GM12878 (cell line): ENCODE results near the gene PPP4R3B. TPM values are rescaled to one million over a fixed set of nuclear protein-coding genes. Genes with fewer than 3 reads are reported as not detected.

Source experiments
- ATAC-seq: fragments of 200-7000 bp; cut with Tn5 transposase; 3 replicates; pipeline ENCODE4 v1.9.1; 2020; ENCODE audit warnings: mild to moderate bottlenecking, moderate library complexity
- BruUV-seq: library from RNA; stranded (reverse); fragments of 400-500 nt; replicated peaks from 2 replicates; lab custom pipeline; 2021; lab: Mats Ljungman, UMichigan
- CTCF ChIA-PET: fragments of 300-600 bp; sonication (Branson Sonifier 250); formaldehyde crosslinking; extraction: SDS; loops from one replicate; lab custom pipeline; 2021; ENCODE audit warnings: inconsistent platforms; lab: Yijun Ruan, JAX
- POLR2A ChIA-PET: fragments of 350-600 bp; formaldehyde crosslinking; extraction: SDS; loops from one replicate; lab custom pipeline; 2021; ENCODE audit warnings: inconsistent platforms; lab: Charles Lee
- RAD21 ChIA-PET: fragments of 300-600 bp; sonication (Branson Sonifier 250); formaldehyde crosslinking; loops from one replicate; lab custom pipeline; 2023; ENCODE audit warnings: antibody characterized with exemption; ENCODE audit not compliant: unreplicated experiment; lab: Charles Lee
- SMC1A ChIA-PET: fragments of 300-600 bp; sonication (Branson Sonifier 250); formaldehyde crosslinking; loops from one replicate; lab custom pipeline; 2023; ENCODE audit not compliant: unreplicated experiment, uncharacterized antibody; lab: Charles Lee
- DNase-seq: peaks from one replicate; pipeline ENCODE4 v3.0.0-alpha.2; 2011; ENCODE audit warnings: low read depth, low spot score
- FAIRE-seq: peaks from 3 replicates; lab custom pipeline; 2011; peaks lifted over from hg19 to GRCh38; lab: Jason Lieb, UNC
- H2AFZ ChIP-seq: 2 replicates; pipeline ENCODE4 v1.6.0; 2011; ENCODE audit warnings: low read depth, low read length, control low read depth; ENCODE audit not compliant: control insufficient read depth
- H3K27ac ChIP-seq: 2 replicates; pipeline ENCODE4 v1.5.1; 2011; ENCODE audit warnings: control low read depth; ENCODE audit not compliant: control insufficient read depth, insufficient read depth
- H3K27me3 ChIP-seq, 2 experiments: replicated peaks in 1 of 2; 2 replicates each; pipeline versions ENCODE4 v1.6.0 to v1.6.1; 2011; ENCODE audit warnings: low read length in 1 of 2; ENCODE audit not compliant: control insufficient read depth in 2 of 2, insufficient read depth in 2 of 2
- H3K36me3 ChIP-seq, 2 experiments: 2 replicates each; pipeline ENCODE4 v1.5.1; 2011; ENCODE audit warnings: low read length in 1 of 2; ENCODE audit not compliant: control insufficient read depth in 2 of 2, insufficient read depth in 2 of 2
- H3K4me1 ChIP-seq: 2 replicates; pipeline ENCODE4 v1.6.1; 2011; ENCODE audit warnings: mild to moderate bottlenecking, low read length, moderate library complexity, mixed read lengths; ENCODE audit not compliant: control insufficient read depth, insufficient read depth
- H3K4me2 ChIP-seq: 2 replicates; pipeline ENCODE4 v1.6.0; 2011; ENCODE audit warnings: control low read depth; ENCODE audit not compliant: control insufficient read depth, insufficient read depth
- H3K4me3 ChIP-seq: fragments of 200-600 bp; sonication (generic); 2 replicates; pipeline ENCODE4 v1.5.1; 2016
- H3K79me2 ChIP-seq: 2 replicates; pipeline ENCODE4 v1.6.0; 2011; ENCODE audit warnings: low read length; ENCODE audit not compliant: control insufficient read depth, insufficient read depth
- H3K9ac ChIP-seq: 2 replicates; pipeline ENCODE4 v1.8.0; 2011; ENCODE audit warnings: low read length, control low read depth, mixed read lengths; ENCODE audit not compliant: control insufficient read depth, insufficient read depth
- H3K9me3 ChIP-seq: replicated peaks from 3 replicates; pipeline ENCODE4 v1.5.1; 2011; ENCODE audit warnings: mild to moderate bottlenecking, low read length; ENCODE audit not compliant: control insufficient read depth, insufficient read depth
- H4K20me1 ChIP-seq: 2 replicates; pipeline ENCODE4 v1.6.0; 2011; ENCODE audit not compliant: control insufficient read depth, insufficient read depth
- ASH2L ChIP-seq: fragments of 300-600, 200-600 bp; sonication (generic); IDR thresholded peaks from 2 replicates; pipeline ENCODE4 v1.6.1; 2017; ENCODE audit warnings: low read depth, mild to moderate bottlenecking, borderline replicate concordance
- BRCA1 ChIP-seq: IDR thresholded peaks from 2 replicates; pipeline ENCODE4 v1.6.1; 2011; ENCODE audit warnings: low read depth, low read length, improper control_type of control experiment
- CBX5 ChIP-seq: sonication (generic); IDR thresholded peaks from 2 replicates; pipeline ENCODE4 v1.6.1; 2016; ENCODE audit warnings: low read depth, moderate library complexity, mild to moderate bottlenecking, inconsistent platforms
- MEF2A ChIP-seq: IDR thresholded peaks from 2 replicates; pipeline ENCODE4 v1.6.1; 2011; ENCODE audit warnings: low read depth, mild to moderate bottlenecking, low read length, moderate library complexity; ENCODE audit not compliant: insufficient read depth
- MXI1 ChIP-seq: fragments of 150-350 bp; IDR thresholded peaks from 2 replicates; pipeline ENCODE4 v1.6.1; 2011; ENCODE audit warnings: low read depth, mild to moderate bottlenecking, inconsistent platforms, low read length, improper control_type of control experiment
- NFIC ChIP-seq: IDR thresholded peaks from 2 replicates; pipeline ENCODE4 v1.6.1; 2012; ENCODE audit warnings: low read depth, mild to moderate bottlenecking, inconsistent platforms, low read length, moderate library complexity
- PAX8 ChIP-seq: fragments of 450-650 bp; IDR thresholded peaks from 2 replicates; pipeline ENCODE4 v1.6.1; 2017; ENCODE audit warnings: mild to moderate bottlenecking, moderate library complexity
- POLR2A ChIP-seq: IDR thresholded peaks from 2 replicates; pipeline ENCODE4 v1.6.1; 2011; ENCODE audit warnings: low read depth, mild to moderate bottlenecking, low read length
- RAD51 ChIP-seq: fragments of 450-650 bp; IDR thresholded peaks from 2 replicates; pipeline ENCODE4 v1.6.1; 2016; ENCODE audit warnings: moderate library complexity, mild to moderate bottlenecking, inconsistent platforms
- RB1 ChIP-seq: fragments of 450-650 bp; formaldehyde crosslinking; IDR thresholded peaks from 2 replicates; pipeline ENCODE4 v1.6.1; 2017; ENCODE audit warnings: mild to moderate bottlenecking, borderline replicate concordance
- SMC3 ChIP-seq: IDR thresholded peaks from 2 replicates; pipeline ENCODE4 v1.6.1; 2011; ENCODE audit warnings: low read length, improper control_type of control experiment, borderline replicate concordance
- SPI1 ChIP-seq: IDR thresholded peaks from 2 replicates; pipeline ENCODE4 v1.6.1; 2011; ENCODE audit warnings: low read depth, mild to moderate bottlenecking, low read length, moderate library complexity, borderline replicate concordance; ENCODE audit not compliant: insufficient read depth
- TARDBP ChIP-seq: IDR thresholded peaks from 2 replicates; pipeline ENCODE4 v1.6.1; 2016; ENCODE audit warnings: borderline replicate concordance
- ZNF207 ChIP-seq: fragments of 450-650 bp; IDR thresholded peaks from 2 replicates; pipeline ENCODE4 v1.6.1; 2014; ENCODE audit warnings: antibody characterized with exemption, mild to moderate bottlenecking, borderline replicate concordance
- ZZZ3 ChIP-seq: IDR thresholded peaks from 2 replicates; pipeline ENCODE4 v1.6.1; 2011; ENCODE audit warnings: low read depth; ENCODE audit not compliant: control insufficient read depth, insufficient read length
- in situ Hi-C: fragments of 300-500 bp; cut with MboI; formaldehyde crosslinking; loops from 9 replicates; pipeline ENCODE4 v1.14.3; 2018; ENCODE audit warnings: mixed read lengths
- intact Hi-C: fragments of 100-400 bp; cut with micrococcal nuclease; formaldehyde crosslinking; loops from one replicate; pipeline ENCODE4 v1.14.2; 2022; ENCODE audit not compliant: unreplicated experiment
- polyA plus RNA-seq, 11 experiments: library from polyadenylated mRNA; depleted of rRNA in 4 of 11; unstranded in 6 of 11; stranded (reverse) in 5 of 11; fragments of >200 nt; fragmentation: Nextera tagmentation in 4 of 11; fragmentation: Illumina TruSeq in 1 of 11; extraction: Ambion mirVana in 4 of 11; extraction: Trizol in 1 of 11; gene quantifications; 1 replicate in 1 of 11; 2 replicates in 10 of 11; pipeline versions ENCODE4 v1.2.1 to v1.2.3, GENCODE V29; 2011 to 2016; ENCODE audit warnings: inconsistent platforms in 2 of 11, missing spikeins in 2 of 11, low read depth in 1 of 11
- total RNA-seq, 4 experiments: library from RNA; depleted of rRNA in 3 of 4; stranded (reverse); fragments of >200 nt in 3 of 4; fragmentation: Illumina TruSeq in 1 of 4; extraction: Trizol in 1 of 4; gene quantifications; 2 replicates each; pipeline versions ENCODE4 v1.2.1 to v1.2.3, GENCODE V29; 2013 to 2021
- TF ChIP-seq, protein P1 (sequence below): fragments of 450-650 bp; IDR thresholded peaks from 2 replicates; pipeline ENCODE4 v1.6.1; 2017; ENCODE audit warnings: mild to moderate bottlenecking, low read depth, inconsistent platforms; ENCODE audit not compliant: poor library complexity, severe bottlenecking
- TF ChIP-seq, protein P2 (sequence below): fragments of 450-650 bp; IDR thresholded peaks from 2 replicates; pipeline ENCODE4 v1.6.1; 2017; ENCODE audit warnings: borderline replicate concordance

The PPP4R3B gene
- total and polyA plus RNA-seq, 10 of the 15 experiments (the other 5 are each of a cell fraction or from before 2014, with no cell fraction given), result 10.9 to 70.1 (median 49.2) TPM

DNA sequence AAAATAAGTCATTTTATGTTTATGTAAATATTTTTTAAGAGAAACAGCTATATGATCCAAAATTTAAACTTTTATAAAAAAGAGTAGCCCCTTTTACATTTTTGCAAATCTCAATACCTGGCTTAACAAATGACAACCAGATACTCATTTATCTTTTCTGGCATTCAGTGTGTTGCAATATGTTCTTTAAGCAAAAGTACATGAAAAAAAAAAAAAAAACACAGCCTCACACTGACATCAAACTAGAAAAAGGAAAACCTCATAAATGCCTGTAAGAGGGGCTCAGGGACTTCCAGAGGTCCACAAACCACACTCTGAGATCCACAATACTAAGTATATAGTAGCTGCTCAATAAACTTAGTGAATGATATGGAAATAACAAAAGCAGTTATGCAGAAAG is 21.9 kb downstream of the PPP4R3B start:
- Histone ChIP-seq H4K20me1 (no peaks in the 10 kb centered on the region), H3K79me2 (peaks cover 11% of the 10 kb centered on the region), H2AFZ (no peak overlapping the region), H3K4me1 (no peaks in the 10 kb centered on the region), H3K4me2 (no peak overlapping the region), H3K9me3 (no peaks in the 10 kb centered on the region), H3K9ac (no peak overlapping the region), H3K36me3 (peaks cover 0 to 21% of the 10 kb centered on the region in 2 experiments; a peak in 3 of 4 replicates), H3K27ac (no peak overlapping the region), H3K4me3 (no peak overlapping the region), H3K27me3 (no peaks in the 10 kb centered on the region)
- DNase-seq (no peak), FAIRE-seq (no peak), ATAC-seq (no peak)
- no TSS peak for BruUV-seq
- TF ChIP-seq SMC3 (no peak), RAD51 (no peak), MEF2A (no peak), NFIC (no peak), POLR2A (no peak), PAX8 (no peak), MXI1 (no peak), CBX5 (no peak), TARDBP (no peak), RB1 (no peak), ZZZ3 (no peak), ZNF207 (no peak), SPI1 (no peak), BRCA1 (no peak), ASH2L (no peak)
- TF ChIP-seq, protein P1, sequence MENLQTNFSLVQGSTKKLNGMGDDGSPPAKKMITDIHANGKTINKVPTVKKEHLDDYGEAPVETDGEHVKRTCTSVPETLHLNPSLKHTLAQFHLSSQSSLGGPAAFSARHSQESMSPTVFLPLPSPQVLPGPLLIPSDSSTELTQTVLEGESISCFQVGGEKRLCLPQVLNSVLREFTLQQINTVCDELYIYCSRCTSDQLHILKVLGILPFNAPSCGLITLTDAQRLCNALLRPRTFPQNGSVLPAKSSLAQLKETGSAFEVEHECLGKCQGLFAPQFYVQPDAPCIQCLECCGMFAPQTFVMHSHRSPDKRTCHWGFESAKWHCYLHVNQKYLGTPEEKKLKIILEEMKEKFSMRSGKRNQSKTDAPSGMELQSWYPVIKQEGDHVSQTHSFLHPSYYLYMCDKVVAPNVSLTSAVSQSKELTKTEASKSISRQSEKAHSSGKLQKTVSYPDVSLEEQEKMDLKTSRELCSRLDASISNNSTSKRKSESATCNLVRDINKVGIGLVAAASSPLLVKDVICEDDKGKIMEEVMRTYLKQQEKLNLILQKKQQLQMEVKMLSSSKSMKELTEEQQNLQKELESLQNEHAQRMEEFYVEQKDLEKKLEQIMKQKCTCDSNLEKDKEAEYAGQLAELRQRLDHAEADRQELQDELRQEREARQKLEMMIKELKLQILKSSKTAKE, result no peak
- TF ChIP-seq, protein P2, sequence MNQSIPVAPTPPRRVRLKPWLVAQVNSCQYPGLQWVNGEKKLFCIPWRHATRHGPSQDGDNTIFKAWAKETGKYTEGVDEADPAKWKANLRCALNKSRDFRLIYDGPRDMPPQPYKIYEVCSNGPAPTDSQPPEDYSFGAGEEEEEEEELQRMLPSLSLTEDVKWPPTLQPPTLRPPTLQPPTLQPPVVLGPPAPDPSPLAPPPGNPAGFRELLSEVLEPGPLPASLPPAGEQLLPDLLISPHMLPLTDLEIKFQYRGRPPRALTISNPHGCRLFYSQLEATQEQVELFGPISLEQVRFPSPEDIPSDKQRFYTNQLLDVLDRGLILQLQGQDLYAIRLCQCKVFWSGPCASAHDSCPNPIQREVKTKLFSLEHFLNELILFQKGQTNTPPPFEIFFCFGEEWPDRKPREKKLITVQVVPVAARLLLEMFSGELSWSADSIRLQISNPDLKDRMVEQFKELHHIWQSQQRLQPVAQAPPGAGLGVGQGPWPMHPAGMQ, result no peak
- intact Hi-C loops, result no loop called here
- in situ Hi-C loops, result no loop called here
- ChIA-PET SMC1A (no interaction called here), POLR2A (interaction anchor here (0.5 to 1.5 kb wide), 3 partner anchors 10 to 302 kb away, joined by 4 to 5 read pairs (median 4); no protein-coding TSS in a partner anchor), RAD21 (interaction anchor here (0.6 kb wide), 1 partner anchor 118 kb away, joined by 3 read pairs; no protein-coding TSS in a partner anchor), CTCF (interaction anchor here (1.9 kb wide), 1 partner anchor 9 kb away, joined by 4 read pairs; no protein-coding TSS in a partner anchor)
